Activated B cell treated with CpG ODN at 0.5 μM for 24 hours (primary cell): ENCODE measurements around the gene C2orf68. TPM values are rescaled to one million over a fixed set of nuclear protein-coding genes. Genes with fewer than 3 reads are reported as not detected.

ENCODE experiments used
- ATAC-seq: fragments of 200-7000 bp; cut with Tn5 transposase; one replicate; pipeline ENCODE4 v1.10.0; 2021; ENCODE audit warnings: low read depth, mild to moderate bottlenecking, moderate library complexity
- CTCF ChIA-PET: fragments of 350-600 bp; sonication (Branson Sonifier 250); formaldehyde crosslinking; loops from one replicate; lab custom pipeline; 2021; ENCODE audit warnings: antibody characterized with exemption; lab: Charles Lee
- POLR2A ChIA-PET: fragments of 350-600 bp; sonication (Branson Sonifier 250); formaldehyde crosslinking; loops from one replicate; lab custom pipeline; 2021; ENCODE audit warnings: antibody characterized with exemption; lab: Charles Lee
- DNase-seq: peaks from one replicate; pipeline ENCODE4 v3.0.0; 2022
- H3K27ac Mint-ChIP-seq: one replicate; pipeline ENCODE4 v1.8.0; 2020; ENCODE audit warnings: mixed read lengths
- H3K27me3 Mint-ChIP-seq: one replicate; pipeline ENCODE4 v1.8.0; 2021; ENCODE audit warnings: mixed read lengths
- H3K36me3 Mint-ChIP-seq: one replicate; pipeline ENCODE4 v1.8.0; 2021; ENCODE audit warnings: low read depth, mixed read lengths
- H3K4me1 Mint-ChIP-seq: one replicate; pipeline ENCODE4 v1.8.0; 2021; ENCODE audit warnings: mixed read lengths
- H3K4me3 Mint-ChIP-seq: one replicate; pipeline ENCODE4 v1.8.0; 2020; ENCODE audit warnings: mild to moderate bottlenecking, mixed read lengths
- H3K9me3 Mint-ChIP-seq: one replicate; pipeline ENCODE4 v1.8.0; 2020; ENCODE audit warnings: mixed read lengths
- intact Hi-C: fragments of 100-400 bp; cut with micrococcal nuclease; formaldehyde crosslinking; loops from one replicate; pipeline ENCODE4 v1.15.1; 2024
- total RNA-seq: library from RNA; stranded (reverse); gene quantifications from 2 replicates; pipeline ENCODE4 v1.2.3, GENCODE V29; 2022
- TF ChIP-seq, protein P1 (sequence below): fragments of 200-600 bp; IDR thresholded peaks from one replicate; pipeline ENCODE4 v1.8.0; 2022; ENCODE audit warnings: antibody characterized with exemption, mild to moderate bottlenecking

Gene C2orf68
- total RNA-seq, 1 donor from 2014 or later = 61.5 TPM

DNA sequence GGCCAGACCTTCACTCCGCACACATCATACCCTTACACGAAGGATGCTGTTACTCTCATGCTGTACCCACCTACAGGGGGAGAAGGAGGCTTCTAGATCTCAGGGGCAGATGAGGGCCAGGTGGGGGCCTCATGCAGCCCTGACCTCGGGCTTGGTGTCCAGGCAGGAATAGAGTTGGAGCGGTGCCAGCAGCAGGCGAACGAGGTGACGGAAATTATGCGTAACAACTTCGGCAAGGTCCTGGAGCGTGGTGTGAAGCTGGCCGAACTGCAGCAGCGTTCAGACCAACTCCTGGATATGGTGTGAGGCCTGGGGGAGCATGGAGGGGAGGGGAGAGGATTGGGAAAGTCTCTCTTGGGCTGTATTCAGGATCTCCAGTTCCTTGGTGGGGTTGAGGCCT lies 20.3 kb downstream of the C2orf68 start:
- no peak for ATAC-seq
- Mint-ChIP-seq H3K4me1 (peaks cover 39% of the 10 kb centered on the region), H3K36me3 (peaks cover 14% of the 10 kb centered on the region), H3K4me3 (no peak overlapping the region), H3K27ac (no peak overlapping the region), H3K9me3 (no peaks in the 10 kb centered on the region), H3K27me3 (no peaks in the 10 kb centered on the region)
- ChIA-PET CTCF (no interaction called here), POLR2A (interaction anchor here (0.6 to 6.8 kb wide), 3 partner anchors 12 to 29 kb away, joined by 4 to 45 read pairs (median 5); partner anchors contain the start of gene VAMP8)
- TF ChIP-seq, protein P1, sequence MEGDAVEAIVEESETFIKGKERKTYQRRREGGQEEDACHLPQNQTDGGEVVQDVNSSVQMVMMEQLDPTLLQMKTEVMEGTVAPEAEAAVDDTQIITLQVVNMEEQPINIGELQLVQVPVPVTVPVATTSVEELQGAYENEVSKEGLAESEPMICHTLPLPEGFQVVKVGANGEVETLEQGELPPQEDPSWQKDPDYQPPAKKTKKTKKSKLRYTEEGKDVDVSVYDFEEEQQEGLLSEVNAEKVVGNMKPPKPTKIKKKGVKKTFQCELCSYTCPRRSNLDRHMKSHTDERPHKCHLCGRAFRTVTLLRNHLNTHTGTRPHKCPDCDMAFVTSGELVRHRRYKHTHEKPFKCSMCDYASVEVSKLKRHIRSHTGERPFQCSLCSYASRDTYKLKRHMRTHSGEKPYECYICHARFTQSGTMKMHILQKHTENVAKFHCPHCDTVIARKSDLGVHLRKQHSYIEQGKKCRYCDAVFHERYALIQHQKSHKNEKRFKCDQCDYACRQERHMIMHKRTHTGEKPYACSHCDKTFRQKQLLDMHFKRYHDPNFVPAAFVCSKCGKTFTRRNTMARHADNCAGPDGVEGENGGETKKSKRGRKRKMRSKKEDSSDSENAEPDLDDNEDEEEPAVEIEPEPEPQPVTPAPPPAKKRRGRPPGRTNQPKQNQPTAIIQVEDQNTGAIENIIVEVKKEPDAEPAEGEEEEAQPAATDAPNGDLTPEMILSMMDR = no peak
- DNase-seq = no peak
- intact Hi-C loops = no loop called here

- TF ChIP-seq, protein P1 = no peak
- intact Hi-C loops = no loop called here
- no peaks in the 10 kb centered on the region for H3K27me3 Mint-ChIP-seq
- ATAC-seq (no peak), DNase-seq (no peak)
- H3K36me3 Mint-ChIP-seq = peaks cover 13% of the 10 kb centered on the region
- no peak overlapping the region for H3K27ac Mint-ChIP-seq
- CTCF ChIA-PET = no interaction called here
- no peaks in the 10 kb centered on the region for H3K9me3 Mint-ChIP-seq
- POLR2A ChIA-PET = interaction anchor here (0.6 to 6.8 kb wide), 3 partner anchors 12 to 29 kb away, joined by 3 to 45 read pairs (median 4); partner anchors contain the start of gene VAMP8
- no peak overlapping the region for H3K4me3 Mint-ChIP-seq
- peaks cover 35% of the 10 kb centered on the region for H3K4me1 Mint-ChIP-seq
Observed at GRCh38 chr2:85590950-85591349, 20.9 kb downstream of the C2orf68 start.

GRCh38 chr2:85589982-85590791 lies 21.7 kb downstream of the C2orf68 start:
- H3K4me3 Mint-ChIP-seq = no peak overlapping the region
- no peak overlapping the region for H3K27ac Mint-ChIP-seq
- intact Hi-C loops = no loop called here
- ATAC-seq (no peak), DNase-seq (no peak)
- TF ChIP-seq, protein P1 = no peak
- ChIA-PET POLR2A (interaction anchor here (1.2 to 6.8 kb wide), 2 partner anchors 11 to 15 kb away, joined by 3 to 45 read pairs; partner anchors contain the start of gene VAMP8), CTCF (no interaction called here)
- H3K36me3 Mint-ChIP-seq = peaks cover 6% of the 10 kb centered on the region
- no peaks in the 10 kb centered on the region for H3K9me3 Mint-ChIP-seq
- no peaks in the 10 kb centered on the region for H3K27me3 Mint-ChIP-seq
- peaks cover 35% of the 10 kb centered on the region for H3K4me1 Mint-ChIP-seq

DNA sequence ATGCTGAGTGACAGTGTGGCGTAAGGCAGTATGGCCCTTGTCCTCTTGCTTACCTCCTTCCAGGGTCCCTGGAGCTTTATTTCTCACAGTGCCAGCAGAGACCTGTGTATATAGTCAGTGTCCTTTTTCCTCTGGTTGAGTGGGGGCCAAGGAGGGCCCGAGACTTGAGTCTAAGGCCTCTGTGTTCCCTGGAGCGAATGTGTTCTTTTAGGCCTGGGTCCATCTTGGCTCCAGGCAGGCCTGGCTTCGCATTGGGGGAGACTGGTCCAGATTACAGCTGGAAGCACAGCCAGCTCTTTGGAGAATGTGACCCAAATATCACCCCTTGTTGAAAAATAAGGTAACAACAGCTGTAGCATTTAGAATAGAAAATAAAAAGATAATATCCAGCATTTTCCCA lies 22.7 kb downstream of the C2orf68 start:
- POLR2A ChIA-PET = interaction anchor here (0.7 to 2.5 kb wide), 2 partner anchors 10 to 29 kb away, joined by 3 to 7 read pairs; no protein-coding TSS in a partner anchor
- intact Hi-C loops = no loop called here
- peaks cover 32% of the 10 kb centered on the region for H3K4me1 Mint-ChIP-seq
- ATAC-seq (no peak), DNase-seq (no peak)
- no peak overlapping the region for H3K27ac Mint-ChIP-seq
- no peak overlapping the region for H3K4me3 Mint-ChIP-seq
- H3K36me3 Mint-ChIP-seq = no peaks in the 10 kb centered on the region
- TF ChIP-seq, protein P1 = no peak
- CTCF ChIA-PET = no interaction called here
- no peaks in the 10 kb centered on the region for H3K27me3 Mint-ChIP-seq
- H3K9me3 Mint-ChIP-seq = no peaks in the 10 kb centered on the region

GRCh38 chr2:85588645-85589044 lies 23.2 kb downstream of the C2orf68 start:
- Mint-ChIP-seq H3K4me3 (no peak overlapping the region), H3K27ac (no peak overlapping the region), H3K9me3 (no peaks in the 10 kb centered on the region), H3K27me3 (no peaks in the 10 kb centered on the region), H3K36me3 (peaks cover under 1% of the 10 kb centered on the region), H3K4me1 (peaks cover 36% of the 10 kb centered on the region)
- intact Hi-C loops = no loop called here
- ATAC-seq = no peak
- ChIA-PET CTCF (no interaction called here), POLR2A (interaction anchor here (0.6 to 2.5 kb wide), 4 partner anchors 9 to 261 kb away, joined by 3 to 7 read pairs (median 5); partner anchors contain the start of gene VAMP8)
- TF ChIP-seq, protein P1 = no peak
- no peak for DNase-seq
